HG03175 (cell line): ENCODE results near the gene AQP6.
A peak's percentile ranks its signal among the peaks of the same experiment; 100 is the strongest.

Source experiments
- ATAC-seq: cut with Tn5 transposase; IDR thresholded peaks from one replicate; pipeline ENCODE4 v1.9.1; 2021; ENCODE audit warnings: mild to moderate bottlenecking, moderate library complexity; ENCODE audit not compliant: unreplicated experiment

Gene AQP6

DNA sequence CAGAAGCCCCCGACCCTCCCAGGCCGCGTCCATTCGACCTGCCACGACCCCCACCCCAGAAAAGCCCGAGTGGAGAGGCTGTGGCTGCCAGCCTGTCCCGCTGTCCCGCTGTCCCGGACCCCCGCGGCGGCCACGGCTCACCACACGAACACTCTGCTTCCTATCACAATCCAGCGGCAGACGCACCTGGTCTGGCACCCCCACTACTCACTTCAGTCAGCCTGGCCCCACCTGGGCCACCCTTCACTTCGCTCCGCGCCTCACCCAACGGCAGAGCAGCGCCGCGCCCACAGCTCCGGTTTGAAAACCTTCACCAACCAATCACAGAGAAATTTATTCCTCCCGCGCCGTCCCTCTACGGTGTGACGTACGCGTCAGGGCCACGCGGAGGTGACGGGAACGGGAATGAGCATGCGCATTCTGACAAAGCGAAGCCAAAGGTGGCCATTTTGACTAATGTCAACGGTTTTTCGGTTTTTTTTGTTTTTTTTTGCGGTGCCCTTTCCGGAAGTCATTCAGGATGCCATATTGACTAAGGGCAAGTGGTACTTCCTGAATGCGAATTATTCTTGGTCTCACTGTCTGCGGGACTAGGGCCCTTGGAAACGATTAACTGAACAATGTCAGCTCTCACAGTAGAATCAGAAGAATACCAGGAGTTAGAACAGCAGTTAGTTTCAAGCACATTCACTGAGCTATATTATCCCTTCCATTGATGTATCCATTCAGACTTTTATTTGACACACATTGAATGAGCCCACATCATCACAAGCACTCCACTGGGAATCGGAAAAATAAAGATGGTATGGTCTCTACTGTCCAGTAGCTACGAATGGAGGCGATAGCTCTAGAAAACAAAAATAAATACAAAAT is 52.7 kb downstream of the AQP6 start, which contains the start of gene RACGAP1:
RACGAP1 (minus strand) TSS at position 308 of the 873 bp plus-strand sequence. CDS start 8,779 bp downstream, outside the sequence.
- ATAC-seq: peak; percentile 98

DNA sequence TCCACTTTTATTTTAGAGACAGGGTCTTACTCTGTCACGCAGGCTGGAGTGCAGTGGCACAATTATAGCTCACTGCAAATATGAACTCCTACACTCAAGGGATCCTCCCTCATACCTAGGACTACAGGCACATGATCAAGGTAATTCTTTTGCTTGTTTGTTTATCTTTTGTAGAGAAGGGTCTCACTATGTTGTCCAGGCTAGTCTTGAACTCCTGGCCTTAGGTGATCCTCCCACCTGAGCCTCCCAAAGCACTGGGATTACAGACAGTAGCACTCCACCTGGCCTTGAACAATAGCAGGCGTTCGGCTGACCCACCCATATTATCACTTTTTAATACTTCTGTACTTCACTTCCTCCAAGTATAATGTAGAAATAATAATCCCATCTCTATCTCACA is 53.9 kb downstream of the AQP6 start:
- ATAC-seq: no peak
